Measurements from ENCODE around the gene PIM3.

PIM3 gene

DNA sequence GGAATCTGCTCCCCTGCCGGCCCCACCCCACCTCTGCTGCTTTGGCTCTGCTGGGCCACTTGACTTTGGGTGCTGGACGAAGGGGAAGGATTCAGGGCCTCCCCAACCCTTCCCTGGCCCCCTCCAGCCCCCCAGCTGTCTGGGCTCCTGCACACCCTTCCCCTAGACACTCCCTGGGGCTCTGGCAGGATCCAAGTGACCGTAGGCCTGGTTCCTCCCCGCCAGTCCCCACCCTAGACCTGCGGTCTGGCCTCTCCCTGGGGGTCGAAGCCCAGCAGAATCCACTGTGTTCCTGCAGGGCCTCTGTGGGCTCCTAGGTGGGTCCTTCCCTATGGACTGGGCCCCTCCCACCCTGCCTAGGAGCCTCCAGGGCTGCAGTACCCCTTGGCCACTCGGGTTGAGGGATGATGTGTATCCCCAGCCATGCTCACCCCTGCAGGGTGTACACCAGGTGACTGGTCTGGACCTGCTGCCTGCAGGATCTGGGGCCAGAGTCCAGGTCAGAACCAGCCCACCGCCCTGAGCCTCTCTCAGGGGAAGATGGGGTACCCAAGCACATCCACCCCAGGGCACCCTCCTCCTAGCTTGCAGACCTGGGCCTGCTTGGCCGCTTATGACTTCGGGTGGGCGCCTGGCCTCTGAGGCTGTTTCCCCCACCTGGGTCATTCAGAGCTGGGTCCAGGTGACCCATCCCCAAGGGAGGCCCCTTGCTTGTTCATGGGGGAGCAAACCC, 5.6 kb downstream of the PIM3 start:
- no peak for DNase-seq (ENCODE audit: extremely low read depth in 1 of 2, low read depth in 1 of 2)

DNA sequence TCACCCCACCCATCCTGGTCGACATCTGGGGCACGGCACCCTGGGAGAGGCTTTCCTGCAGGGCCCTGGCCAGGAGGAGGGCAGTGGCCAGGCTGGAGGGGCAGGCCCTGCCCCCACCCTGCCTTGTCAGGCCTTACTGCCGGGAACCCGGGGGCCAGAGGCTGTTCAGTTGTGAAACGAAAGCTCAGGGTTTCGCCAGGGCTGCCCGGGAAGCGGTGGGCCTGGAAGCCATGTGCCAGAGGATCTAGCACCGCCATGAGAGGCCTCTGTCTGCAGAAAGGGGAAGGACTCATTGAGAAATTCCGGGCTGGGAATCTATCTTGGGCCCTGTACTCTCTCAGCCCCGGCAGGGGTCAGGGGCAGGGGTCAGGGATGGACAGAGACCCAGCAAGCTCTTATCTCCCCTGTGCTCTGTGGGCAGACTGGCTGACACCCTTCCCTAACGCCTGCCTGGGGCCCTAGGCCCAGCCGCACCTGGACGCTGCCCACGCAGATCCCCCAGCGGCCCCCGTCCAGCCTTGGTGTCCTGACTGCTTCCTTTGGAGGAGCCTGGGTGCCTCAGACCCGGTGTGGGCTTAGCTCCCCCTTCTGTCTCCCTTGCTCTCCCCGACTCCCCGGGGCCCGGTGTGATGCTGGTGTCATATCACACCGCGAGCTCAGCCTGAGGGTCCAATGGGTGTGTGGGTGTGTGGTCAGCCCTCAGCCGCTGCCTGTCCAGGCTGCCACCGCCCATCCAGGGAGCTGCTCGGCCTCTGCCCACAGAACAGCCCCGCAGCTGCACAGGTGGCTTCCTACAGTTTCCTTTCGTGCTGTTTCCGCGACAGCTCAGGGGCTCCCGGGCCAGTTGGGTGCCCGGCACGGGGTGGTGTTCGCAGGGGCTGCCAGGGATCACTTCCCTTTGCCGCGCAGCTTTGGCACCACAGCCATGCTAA, 6.5 kb downstream of the PIM3 start:
- no peak for DNase-seq (ENCODE audit: extremely low read depth in 1 of 2, low read depth in 1 of 2)

DNA sequence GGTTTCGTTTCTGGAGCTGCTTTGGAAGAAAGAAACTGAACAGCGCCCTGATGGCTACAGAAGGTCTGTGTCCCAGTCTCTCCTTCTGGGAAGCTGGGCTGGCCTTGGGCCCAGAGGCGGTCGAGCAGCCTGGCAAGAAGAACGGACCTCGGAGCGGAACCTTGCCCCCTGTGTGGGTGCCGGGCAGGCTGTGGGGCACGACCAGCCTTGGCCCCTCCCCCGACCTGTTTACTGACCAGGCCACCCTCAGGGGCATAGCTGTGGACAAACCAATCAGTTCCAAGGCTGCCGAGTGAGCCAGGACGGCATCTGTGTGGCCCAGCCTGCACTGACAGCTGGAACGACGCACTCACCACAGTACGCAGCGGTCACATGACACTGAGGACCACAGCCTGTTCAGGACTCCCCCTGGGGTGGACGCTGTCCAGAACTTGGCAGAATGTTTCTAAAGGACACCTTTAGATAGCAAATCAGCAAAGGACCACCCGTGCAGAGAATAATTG, 7.2 kb downstream of the PIM3 start:
- DNase-seq (ENCODE audit: extremely low read depth in 1 of 2, low read depth in 1 of 2): no peak

DNA sequence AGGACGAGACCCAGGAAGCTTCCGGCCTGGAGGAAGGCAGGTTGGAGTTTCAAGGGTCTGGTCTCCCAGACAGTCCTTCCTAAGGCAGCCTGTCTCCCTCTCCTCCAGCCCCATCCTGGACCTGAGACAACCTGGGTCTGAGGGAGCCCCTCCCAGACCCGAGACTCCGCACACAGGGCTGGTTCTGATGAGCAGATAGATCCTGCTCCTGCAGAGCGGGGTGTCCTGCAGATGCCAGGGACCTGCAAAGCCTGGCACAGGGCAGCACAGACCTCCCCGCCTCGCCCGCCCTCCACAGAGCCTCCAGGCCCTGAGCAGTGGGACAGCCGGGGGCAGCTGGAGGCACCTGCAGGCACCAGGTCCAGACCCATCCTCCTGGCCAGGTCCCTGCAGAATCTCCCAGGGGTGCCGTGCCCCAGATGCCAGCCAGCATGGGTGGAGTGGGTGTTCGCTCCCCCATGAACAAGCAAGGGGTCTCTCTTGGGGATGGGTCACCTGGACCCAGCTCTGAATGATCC, 7.8 kb downstream of the PIM3 start:
- no peak for DNase-seq (ENCODE audit: extremely low read depth in 1 of 2, low read depth in 1 of 2)

DNA sequence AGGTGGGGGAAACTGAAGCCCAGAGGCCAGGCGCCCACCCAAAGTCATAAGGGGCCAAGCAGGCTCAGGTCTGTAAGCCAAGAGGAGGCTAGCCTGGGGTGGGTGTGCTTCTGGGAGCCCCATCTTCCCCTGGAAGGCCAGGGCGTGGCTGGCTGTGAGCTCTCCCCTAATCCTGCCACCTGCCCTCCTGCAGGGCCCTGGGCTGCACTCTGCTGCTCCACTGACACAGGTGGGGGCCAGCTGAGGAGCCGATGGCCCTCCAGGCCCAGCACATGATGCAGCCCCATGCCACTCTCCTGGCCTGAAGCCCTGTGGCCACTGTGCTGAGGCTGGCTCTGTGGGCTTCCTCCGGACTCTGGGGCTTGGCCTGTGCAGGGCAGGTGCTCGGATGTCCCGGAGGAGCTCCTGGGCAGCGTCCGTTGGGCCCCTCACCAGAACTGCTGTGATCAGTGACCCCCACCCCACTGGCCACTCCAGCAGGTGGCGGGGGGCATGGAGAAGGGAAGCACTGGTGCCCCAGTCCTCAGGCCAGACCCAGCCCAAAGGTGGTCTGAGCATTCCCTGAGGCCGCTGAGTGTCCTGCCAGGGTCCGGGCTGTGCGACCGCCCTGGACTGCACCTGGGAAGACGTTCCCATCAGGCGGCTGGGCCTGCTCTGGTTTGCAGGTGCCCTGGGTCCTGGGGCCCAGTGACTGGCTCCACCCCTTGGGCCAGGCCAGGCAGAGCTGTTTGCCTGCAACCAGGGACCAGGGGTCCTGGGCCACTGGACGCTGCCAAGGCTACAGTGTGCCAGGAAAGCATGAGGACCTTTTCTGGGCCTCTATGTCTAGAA, 8.5 kb downstream of the PIM3 start:
- DNase-seq (ENCODE audit: extremely low read depth in 1 of 2, low read depth in 1 of 2): no peak

DNA sequence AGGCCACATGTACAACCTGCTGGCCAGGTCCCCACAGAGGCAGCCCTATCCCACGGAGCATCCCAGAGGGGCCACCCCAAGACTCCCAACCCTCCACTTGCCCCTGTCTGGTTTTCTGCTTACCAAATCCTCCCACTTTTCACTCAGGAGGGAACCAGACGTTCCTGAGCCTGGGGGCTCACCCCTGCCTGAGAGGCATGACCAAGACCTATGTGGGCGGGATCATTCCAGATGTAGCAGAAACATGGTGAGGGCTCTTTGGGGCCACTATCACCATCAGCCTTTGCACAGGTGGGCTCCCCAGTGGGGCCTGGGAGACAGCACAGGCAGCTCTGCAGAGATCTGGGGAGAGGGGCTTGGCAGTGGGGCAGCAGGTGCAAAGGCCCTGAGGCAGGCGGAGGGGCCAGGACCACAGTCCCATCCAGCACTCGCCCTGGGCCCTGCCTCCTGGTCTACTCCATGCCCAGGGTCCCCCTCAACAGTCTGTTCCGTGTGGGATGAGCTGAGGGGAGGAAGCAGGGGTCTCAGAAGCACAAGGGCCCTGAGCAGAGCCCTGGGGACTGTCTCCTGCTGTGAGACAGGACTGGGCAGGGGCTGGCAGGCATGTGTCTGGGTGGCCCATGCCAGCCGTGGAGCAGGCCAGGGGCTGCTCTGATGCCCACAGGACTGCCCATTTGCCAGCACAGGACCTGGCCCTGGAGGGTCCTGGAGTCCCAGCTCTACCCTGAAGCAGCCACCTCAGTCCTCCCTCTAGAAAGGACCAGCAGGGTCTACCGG, 9.4 kb downstream of the PIM3 start:
- DNase-seq (ENCODE audit: extremely low read depth in 1 of 2, low read depth in 1 of 2): no peak

DNA sequence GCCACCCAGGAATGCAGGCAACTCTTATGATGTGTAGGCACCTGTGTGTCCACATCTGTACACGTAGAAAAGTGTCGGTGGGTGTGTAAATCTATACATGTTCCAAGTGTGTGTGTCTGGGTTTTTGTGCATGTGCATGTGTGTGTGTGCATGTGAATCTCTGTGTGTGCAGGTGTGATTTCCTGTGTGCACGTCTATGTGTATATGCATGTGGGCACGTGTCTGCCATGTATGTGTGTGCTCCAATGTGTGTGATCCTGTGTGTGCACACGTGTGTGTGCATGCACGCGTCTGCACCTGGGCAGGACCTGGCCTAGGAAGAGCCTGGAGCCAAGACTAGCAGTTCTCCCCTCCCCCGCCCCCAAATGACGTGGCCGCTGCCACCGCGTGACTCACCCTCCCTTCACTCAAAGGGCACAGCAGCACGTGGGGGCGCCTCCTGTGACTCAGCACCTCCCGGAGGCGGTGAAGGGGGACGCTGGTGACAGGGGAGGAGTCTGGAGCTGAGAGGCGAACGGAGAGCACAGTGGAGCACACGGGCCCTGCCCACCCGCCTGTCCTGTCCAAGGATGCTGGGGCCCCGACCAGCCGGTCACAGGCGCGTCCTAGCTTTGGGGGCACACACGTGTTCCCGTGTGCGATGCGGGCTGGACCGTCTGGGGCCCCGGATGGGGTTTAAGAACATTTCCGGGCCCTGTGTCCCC, 10.1 kb downstream of the PIM3 start:
- peak; percentile 90 to 99 for DNase-seq (ENCODE audit: extremely low read depth in 1 of 2, low read depth in 1 of 2)

DNA sequence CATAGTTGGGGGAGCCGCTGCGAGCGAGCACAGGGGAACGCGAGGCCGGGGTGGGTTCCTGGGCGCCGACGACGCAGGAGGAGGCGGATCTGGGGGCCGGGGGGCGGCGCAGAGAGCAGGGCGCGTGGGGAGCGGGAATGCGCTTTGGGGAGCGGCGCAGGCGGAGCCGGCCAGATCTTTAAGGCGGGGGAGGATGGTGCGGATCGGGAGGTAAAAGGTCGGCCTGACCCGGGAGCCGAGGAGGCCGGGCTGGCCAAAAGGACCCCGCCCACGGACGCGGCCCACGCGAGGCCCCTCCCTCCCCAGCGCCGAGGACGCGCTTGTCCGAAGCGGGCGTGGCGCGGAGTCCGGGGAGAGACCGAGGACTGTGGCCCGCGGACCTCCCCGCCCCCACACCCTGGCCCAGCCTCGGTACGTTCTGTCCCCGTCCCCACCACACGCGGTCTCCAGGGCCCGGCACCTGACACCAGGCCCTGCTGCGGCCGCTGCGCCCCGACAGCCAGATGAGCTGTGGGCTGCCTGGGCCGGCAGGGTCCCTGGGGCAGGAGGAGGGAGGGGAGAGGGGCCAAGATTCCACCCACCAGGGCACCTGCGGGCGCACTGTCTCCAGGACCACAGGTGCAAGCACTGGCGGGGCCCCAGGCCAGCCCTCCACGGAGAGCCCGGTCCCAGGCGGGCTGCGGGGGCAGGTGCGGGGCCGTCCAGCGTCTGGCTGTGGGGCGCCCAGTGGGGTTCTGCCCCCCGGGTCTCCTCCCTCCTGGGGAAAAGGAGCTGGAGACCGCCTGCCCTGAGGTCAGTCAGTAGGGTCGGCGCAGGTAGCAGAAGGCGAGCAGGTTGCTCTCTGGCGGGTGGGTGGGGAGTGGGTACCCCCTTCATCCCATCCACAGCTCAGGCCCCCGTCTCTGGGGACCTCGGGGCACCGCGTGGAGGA, 10.9 kb downstream of the PIM3 start:
- peak in 1 of 2 donors; percentile 72 for DNase-seq (ENCODE audit: extremely low read depth in 1 of 2, low read depth in 1 of 2)

DNA sequence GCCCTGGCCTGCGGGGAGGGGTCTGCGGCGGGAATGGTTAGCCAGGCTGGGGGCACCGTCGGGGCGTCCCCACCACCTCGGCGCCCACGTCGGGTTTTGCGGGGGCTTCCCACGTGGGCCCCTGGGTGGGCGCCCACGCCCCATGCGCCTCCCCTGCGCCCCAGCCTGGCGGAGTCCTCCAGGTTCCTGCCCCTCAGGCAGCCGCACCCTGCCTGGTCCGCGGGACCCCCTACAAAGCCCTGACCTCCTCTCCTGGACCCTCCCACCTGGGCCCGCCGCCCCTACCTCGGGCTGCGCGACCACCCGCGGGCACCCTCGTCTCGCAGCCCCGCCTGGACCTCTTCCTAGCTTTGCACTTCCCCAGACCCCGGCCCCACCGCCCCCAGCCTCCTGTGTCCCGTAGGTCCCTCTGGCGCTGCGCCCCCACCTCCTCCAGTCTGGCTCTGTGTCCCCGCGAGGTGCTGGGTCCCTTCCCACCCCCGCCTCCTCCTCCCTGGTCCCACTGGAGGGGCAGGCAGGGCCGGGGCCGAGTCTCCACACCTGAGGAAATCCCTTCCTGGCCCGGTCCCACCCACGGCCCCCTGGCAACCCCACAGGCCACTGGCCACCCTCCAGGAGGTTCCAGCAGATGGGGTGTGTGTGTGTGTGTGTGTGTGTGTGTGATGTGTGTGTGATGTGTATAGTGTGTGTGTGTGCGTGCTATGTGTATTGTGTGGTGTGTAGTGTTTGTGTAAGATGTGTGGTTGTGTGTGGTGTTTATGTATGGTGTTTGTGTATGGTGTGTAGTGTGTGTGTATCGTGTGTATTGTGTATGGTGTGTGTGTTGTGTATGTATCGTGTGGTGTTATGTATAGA, 11.8 kb downstream of the PIM3 start:
- DNase-seq (ENCODE audit: extremely low read depth in 1 of 2, low read depth in 1 of 2): no peak

DNA sequence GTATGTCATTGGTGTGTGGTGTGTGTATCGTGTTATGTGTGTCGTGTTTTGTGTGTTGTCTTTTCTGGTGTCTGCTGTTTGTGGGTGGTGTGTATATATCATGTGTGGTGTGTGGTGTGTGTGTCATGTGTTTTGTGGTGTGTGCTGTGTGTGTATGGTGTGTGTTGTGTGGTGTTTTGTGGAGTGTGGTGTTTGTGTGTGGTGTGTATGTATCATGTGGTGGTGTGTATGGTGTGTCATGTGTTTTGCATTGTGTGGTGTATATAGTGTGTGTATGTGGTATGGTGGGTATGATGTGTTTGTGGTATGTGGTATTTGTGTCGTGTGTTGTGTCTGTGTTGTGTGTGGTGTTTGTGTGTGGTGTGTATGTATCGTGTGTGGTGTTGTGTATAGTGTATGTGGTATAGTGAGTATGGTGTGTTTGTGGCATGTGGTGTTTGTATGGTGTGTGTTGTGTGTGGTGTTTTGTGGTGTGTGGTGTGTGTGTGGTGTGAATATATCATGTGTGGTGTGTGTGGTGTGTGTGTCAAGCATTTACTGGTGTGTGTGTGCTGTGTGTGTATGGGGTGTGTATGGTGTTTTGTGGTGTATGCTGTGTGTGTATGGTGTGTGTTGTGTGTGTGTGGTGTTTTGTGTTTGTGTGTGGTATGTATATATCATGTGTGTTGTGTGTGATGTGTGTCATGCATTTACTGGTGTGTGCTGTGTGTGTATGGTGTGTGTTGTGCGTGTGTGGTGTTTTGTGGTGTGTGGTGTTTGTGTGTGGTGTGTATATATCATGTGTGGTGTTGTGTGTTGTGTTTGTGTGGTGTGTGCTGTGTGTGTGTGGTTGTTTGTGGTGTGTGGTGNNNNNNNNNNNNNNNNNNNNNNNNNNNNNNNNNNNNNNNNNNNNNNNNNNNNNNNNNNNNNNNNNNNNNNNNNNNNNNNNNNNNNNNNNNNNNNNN, 12.7 kb downstream of the PIM3 start:
- DNase-seq (ENCODE audit: extremely low read depth in 1 of 2, low read depth in 1 of 2): no peak

DNA sequence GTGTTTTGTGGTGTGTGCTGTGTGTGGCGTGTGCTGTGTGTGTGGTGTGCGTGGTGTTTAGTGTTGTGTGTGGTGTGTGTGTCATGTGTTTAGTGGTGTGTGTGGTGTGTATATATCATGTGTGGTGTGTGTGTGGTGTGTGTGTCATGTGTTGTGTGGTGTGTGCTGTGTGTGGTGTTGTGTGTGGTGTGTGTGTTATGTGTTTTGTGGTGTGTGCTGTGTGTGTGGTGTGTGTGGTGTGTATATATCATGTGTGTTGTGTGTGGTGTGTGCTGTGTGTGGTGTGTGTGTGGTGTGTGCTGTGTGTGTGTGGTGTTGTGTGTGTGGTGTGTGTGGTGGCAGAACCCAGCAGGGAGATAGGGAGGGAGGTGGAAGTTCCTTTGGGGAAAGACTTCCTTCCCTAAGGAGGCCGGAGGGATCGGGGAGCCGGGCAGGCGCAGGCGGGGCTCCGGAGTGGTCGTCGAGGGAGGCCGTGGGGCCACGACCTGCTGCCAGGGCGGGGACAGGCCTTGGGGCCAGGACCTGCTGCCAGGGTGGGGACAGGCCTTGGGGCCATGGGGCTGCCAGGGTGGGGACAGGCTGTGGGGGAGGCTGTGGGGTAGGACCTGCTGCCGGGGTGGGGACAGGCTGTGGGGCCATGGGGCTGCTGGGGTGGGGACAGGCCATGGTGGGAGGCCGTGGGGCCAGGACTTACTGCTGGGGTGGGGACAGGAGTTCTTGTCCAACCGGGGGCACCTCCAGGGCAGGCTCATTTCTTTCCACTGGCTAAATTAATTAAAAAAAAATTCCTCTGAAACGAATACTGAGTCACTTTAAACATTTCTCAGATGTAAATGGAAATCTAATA, 15.2 kb downstream of the PIM3 start:
- DNase-seq (ENCODE audit: extremely low read depth in 1 of 2, low read depth in 1 of 2): peak in 1 of 2 donors; percentile 62

DNA sequence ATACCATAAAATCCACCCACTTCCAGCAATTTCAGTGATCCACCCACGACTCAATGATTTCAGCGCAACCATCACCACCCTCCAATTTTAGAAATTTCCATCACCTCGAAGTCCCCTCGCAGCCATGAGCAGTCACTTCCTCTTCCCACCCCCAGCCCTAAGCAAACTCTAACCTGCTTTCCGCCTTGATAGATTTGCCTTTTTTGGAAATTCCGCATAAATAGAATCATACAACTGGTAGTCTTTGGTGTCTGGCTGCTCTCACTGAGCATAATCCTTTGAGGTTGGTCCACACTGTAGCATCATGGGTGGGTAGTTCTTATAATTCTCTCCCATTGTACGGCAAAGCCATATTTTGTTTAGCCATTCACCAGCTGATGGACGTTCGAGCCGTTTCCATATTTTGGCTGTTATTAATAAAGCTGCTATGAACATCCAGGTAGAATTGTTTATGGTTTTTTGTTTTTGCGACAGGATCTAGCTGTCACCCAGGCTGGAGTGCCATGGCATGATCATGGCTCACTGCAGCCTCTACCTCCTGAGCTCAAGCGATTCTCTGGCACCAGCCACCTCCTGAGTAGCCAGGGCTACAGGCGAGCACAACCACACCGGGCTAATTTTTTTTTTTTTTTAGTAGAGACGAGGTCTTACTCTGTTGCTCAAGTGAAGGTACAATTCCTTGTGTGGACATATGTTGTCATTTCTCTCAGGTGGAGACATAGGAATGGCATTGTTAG, 16.0 kb downstream of the PIM3 start:
- no peak for DNase-seq (ENCODE audit: extremely low read depth in 1 of 2, low read depth in 1 of 2)

DNA sequence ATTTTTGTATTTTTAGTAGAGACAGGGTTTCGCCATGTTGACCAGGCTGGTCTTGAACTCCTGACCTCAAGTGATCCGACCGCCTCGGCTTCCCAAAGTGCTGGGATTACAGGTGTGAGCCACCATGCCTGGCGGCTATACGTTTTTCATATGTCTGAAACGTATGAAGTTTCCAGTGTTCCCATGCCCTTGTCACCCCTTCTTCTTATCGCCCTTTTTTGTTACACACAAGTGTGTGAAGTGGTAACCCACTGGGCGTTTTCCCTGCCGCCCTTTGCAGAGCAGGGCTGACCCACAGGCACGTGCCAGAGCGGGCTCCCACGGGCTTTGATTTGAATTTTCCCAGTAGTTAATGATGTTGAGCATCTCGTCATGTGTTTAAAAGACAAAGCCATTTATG, 17.0 kb downstream of the PIM3 start:
- no peak for DNase-seq (ENCODE audit: extremely low read depth in 1 of 2, low read depth in 1 of 2)

DNA sequence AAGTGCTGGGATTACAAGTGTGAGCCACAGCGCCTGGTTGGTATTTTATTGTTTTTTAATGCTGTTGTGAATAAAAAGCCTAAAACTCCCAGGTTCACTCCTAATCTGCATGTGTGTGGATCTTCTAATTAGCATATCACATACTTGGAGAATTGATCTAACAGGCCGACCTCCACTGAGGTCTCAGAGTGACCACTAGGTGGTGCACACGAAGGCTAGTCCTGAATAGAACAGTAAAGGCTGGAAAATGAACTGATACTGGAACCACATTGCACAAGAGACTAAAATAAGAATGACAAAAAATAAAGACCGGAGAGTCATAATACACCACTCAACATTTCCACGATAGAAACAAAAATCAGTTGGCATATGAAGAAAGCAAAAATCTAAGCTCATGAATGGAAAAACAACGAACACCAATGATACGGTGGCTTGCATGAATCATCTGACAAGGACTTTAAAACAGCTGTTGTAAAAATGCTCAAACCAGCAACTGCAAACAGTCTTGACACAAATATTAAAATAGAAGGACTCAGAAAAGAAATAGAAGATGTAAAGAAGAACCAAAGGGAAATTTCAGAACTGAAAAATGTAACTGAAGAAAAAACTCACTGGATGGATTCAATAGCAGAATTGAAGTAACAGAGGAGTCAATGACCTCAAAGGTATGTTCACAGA, 19.2 kb downstream of the PIM3 start:
- DNase-seq (ENCODE audit: extremely low read depth in 1 of 2, low read depth in 1 of 2): no peak

All from stimulated activated CD8-positive, alpha-beta memory T cell treated with anti-CD3 and anti-CD28 coated beads, Interleukin-7, amount 100 ng/mL, for 48 hours (primary cell).